HL-60 (cell line): ENCODE results near the gene HOXD13.

Source experiments
- DNase-seq, 2 experiments: peaks; one replicate each; pipeline ENCODE4 v3.0.0-alpha.2; 2010 to 2020; ENCODE audit warnings: low read depth in 1 of 2, low spot score in 1 of 2
- H3K27ac ChIP-seq: fragments of 250-450 bp; sonication (Bioruptor Pico); replicated peaks from 2 replicates; pipeline ENCODE4 v1.5.1; 2020; ENCODE audit warnings: mild to moderate bottlenecking, moderate library complexity
- H3K27me3 ChIP-seq: fragments of 250-450 bp; sonication (Bioruptor Pico); 2 replicates; pipeline ENCODE4 v1.5.1; 2021; ENCODE audit warnings: mild to moderate bottlenecking, moderate library complexity; ENCODE audit not compliant: insufficient read depth, poor library complexity, severe bottlenecking
- H3K4me3 ChIP-seq: replicated peaks from 2 replicates; pipeline ENCODE4 v1.5.1; 2011; ENCODE audit warnings: mild to moderate bottlenecking, control low read depth, low read length; ENCODE audit not compliant: insufficient read depth
- CTCF ChIP-seq: IDR thresholded peaks from one replicate; pipeline ENCODE4 v1.5.1; 2011; ENCODE audit warnings: low read length, control low read depth, inconsistent platforms; ENCODE audit not compliant: insufficient read depth
- GABPA ChIP-seq: IDR thresholded peaks from 2 replicates; pipeline ENCODE4 v1.6.1; 2012; ENCODE audit warnings: low read depth
- POLR2AphosphoS5 ChIP-seq: IDR thresholded peaks from 2 replicates; pipeline ENCODE4 v1.6.1; 2012; ENCODE audit warnings: low read depth
- REST ChIP-seq: IDR thresholded peaks from 2 replicates; pipeline ENCODE4 v1.6.1; 2012; ENCODE audit warnings: low read depth; ENCODE audit not compliant: insufficient replicate concordance
- SPI1 ChIP-seq: IDR thresholded peaks from 2 replicates; pipeline ENCODE4 v1.6.1; 2012; ENCODE audit warnings: low read depth, mild to moderate bottlenecking, borderline replicate concordance

HOXD13 gene

GRCh38 chr2:176138923-176139660 is 46.6 kb downstream of the HOXD13 start:
- Histone ChIP-seq H3K4me3 (no peak overlapping the region), H3K27ac (no peak overlapping the region), H3K27me3 (peaks cover 65% of the 10 kb centered on the region)
- DNase-seq: no peak
- TF ChIP-seq POLR2AphosphoS5 (no peak), GABPA (no peak), SPI1 (no peak), REST (no peak), CTCF (no peak)

GRCh38 chr2:176139661-176140512 is 47.4 kb downstream of the HOXD13 start:
- DNase-seq: no peak
- no peak overlapping the region for H3K27ac ChIP-seq
- peaks cover 62% of the 10 kb centered on the region for H3K27me3 ChIP-seq
- H3K4me3 ChIP-seq: peak overlapping the region; percentile 32; the same call in 1 of the 2 replicates
- no peak for TF ChIP-seq GABPA
- no peak for TF ChIP-seq POLR2AphosphoS5
- TF ChIP-seq REST: no peak
- no peak for TF ChIP-seq SPI1
- TF ChIP-seq CTCF: no peak

GRCh38 chr2:176140513-176141317 is 48.2 kb downstream of the HOXD13 start:
- TF ChIP-seq CTCF (peak; percentile 54), GABPA (no peak)
- peak overlapping the region; percentile 32 for H3K4me3 ChIP-seq
- peak; percentile 46 to 62 for DNase-seq
- no peak overlapping the region for H3K27ac ChIP-seq
- peaks cover 58% of the 10 kb centered on the region for H3K27me3 ChIP-seq
